Right lobe of liver (tissue), 6 donors: ENCODE data around the gene PGA3. TPM values are rescaled to one million over a fixed set of nuclear protein-coding genes. Genes with fewer than 3 reads are reported as not detected.
A peak's percentile ranks its signal among the peaks of the same experiment; 100 is the strongest.

Source experiments
- ATAC-seq, 4 donors: fragments of 200-7000 bp; cut with Tn5 transposase; one replicate each; pipeline ENCODE4 v1.9.1; 2020; ENCODE audit warnings: mild to moderate bottlenecking in 4 of 4, moderate library complexity in 4 of 4
- DNase-seq, 3 donors: peaks; one replicate each; pipeline ENCODE4 v3.0.0-alpha.2; 2020
- H3K27ac ChIP-seq, 3 donors: fragments of 200-600 bp; one replicate each; pipeline ENCODE4 v1.8.0; 2022
- H3K27me3 ChIP-seq, 2 donors: fragments of 200-600 bp; one replicate each; pipeline ENCODE4 v1.8.0; 2022
- H3K36me3 ChIP-seq, 4 donors: fragments of 200-600 bp; sonication (generic) in 1 of 4; one replicate each; pipeline versions ENCODE4 v1.5.1 to v1.8.0; 2017 to 2022; ENCODE audit warnings: control low read depth in 1 of 4
- H3K4me1 ChIP-seq, 4 donors: fragments of 200-600 bp; sonication (generic) in 1 of 4; one replicate each; pipeline versions ENCODE4 v1.5.1 to v1.8.0; 2017 to 2022; ENCODE audit warnings: control low read depth in 1 of 4
- H3K4me3 ChIP-seq, 3 donors: fragments of 200-600 bp; one replicate each; pipeline ENCODE4 v1.8.0; 2022
- H3K9me3 ChIP-seq, 4 donors: fragments of 200-600 bp; sonication (generic) in 1 of 4; one replicate each; pipeline versions ENCODE4 v1.5.1 to v1.8.0; 2017 to 2022; ENCODE audit warnings: control low read depth in 1 of 4
- POLR2A ChIP-seq: fragments of 450-650 bp; IDR thresholded peaks from one replicate; pipeline ENCODE4 v1.6.1; 2017; ENCODE audit warnings: antibody characterized with exemption, mild to moderate bottlenecking
- WGBS: methylation state at CpG from one replicate; pipeline ENCODE4 v1.1.6; 2018; ENCODE audit warnings: low coverage, low lambda C conversion rate; ENCODE audit not compliant: insufficient coverage; ENCODE audit errors: missing lambda C conversion rate; 5-methylcytosine and 5-hydroxymethylcytosine counted together
- intact Hi-C, 2 donors: fragments of 100-400 bp; cut with DNase I; formaldehyde crosslinking; loops; one replicate each; pipeline versions ENCODE4 v1.11.2 to v1.14.1; 2022
- total RNA-seq, 6 experiments: library from RNA; depleted of rRNA in 2 of 6; stranded (reverse); fragments of >200 nt in 2 of 6; fragmentation: NEBNext Ultra II Directional in 3 of 6; extraction: Animal tissue kit (Norgen Biotek cat#: 25700) in 3 of 6; gene quantifications; one replicate each; pipeline versions ENCODE4 v1.1.0 to v1.2.4, GENCODE V29; 2016 to 2023
- TF ChIP-seq, protein P1 (sequence below), 4 donors: fragments of 200-600 bp in 3 of 4; fragments of 450-650 bp in 1 of 4; IDR thresholded peaks; one replicate each; pipeline versions ENCODE4 v1.5.1 to v1.8.0; 2016 to 2022; ENCODE audit warnings: antibody characterized with exemption in 4 of 4, mild to moderate bottlenecking in 2 of 4
- donor health status: DM: no; HTN: yes; CAD: no.
- donor health status: DM: no; HTN: no; CAD: no.
- donor health status: DM: no; HTN: no; CAD: no.
- donor health status: DM: no; HTN: yes; CAD: no.
- donor health status: DM: no; HTN: yes; CAD: no.

The PGA3 gene
- total RNA-seq, 6 experiments from 2014 or later: 0.15 to 0.55 (median 0.23) TPM; not detected in 3

DNA sequence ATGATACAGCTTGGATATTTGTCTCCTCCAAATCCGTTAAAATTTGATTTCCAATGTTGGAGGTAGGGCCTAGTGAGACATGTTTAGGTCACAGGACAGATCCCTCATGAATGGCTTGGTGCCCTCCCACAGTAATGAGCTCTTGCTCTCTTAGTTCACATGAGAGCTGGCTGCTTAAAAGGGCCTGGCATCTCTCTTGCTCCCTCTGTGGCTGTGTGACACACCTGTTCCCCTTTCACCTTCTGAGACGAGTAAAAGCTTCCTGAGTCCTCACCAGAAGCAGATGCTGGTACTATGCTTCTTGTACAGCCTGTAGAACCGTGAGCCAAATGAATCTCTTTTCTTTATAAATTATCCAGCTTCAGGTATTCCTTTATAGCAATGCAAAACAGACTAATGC lies 45.6 kb upstream of the PGA3 start:
- peaks cover 0 to 9% (median 4%) of the 10 kb centered on the region in 4 donors for H3K4me1 ChIP-seq
- intact Hi-C loops: no loop called here
- no peaks in the 10 kb centered on the region for H3K27me3 ChIP-seq
- no peaks in the 10 kb centered on the region for H3K36me3 ChIP-seq
- ATAC-seq: no peak
- no peak overlapping the region for H3K27ac ChIP-seq
- no peak overlapping the region for H3K4me3 ChIP-seq
- no peak for DNase-seq
- 50% methylated on average over 3 of the region's 3 CpGs for WGBS
- no peaks in the 10 kb centered on the region for H3K9me3 ChIP-seq
- no peak for TF ChIP-seq POLR2A
- TF ChIP-seq, protein P1, sequence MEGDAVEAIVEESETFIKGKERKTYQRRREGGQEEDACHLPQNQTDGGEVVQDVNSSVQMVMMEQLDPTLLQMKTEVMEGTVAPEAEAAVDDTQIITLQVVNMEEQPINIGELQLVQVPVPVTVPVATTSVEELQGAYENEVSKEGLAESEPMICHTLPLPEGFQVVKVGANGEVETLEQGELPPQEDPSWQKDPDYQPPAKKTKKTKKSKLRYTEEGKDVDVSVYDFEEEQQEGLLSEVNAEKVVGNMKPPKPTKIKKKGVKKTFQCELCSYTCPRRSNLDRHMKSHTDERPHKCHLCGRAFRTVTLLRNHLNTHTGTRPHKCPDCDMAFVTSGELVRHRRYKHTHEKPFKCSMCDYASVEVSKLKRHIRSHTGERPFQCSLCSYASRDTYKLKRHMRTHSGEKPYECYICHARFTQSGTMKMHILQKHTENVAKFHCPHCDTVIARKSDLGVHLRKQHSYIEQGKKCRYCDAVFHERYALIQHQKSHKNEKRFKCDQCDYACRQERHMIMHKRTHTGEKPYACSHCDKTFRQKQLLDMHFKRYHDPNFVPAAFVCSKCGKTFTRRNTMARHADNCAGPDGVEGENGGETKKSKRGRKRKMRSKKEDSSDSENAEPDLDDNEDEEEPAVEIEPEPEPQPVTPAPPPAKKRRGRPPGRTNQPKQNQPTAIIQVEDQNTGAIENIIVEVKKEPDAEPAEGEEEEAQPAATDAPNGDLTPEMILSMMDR (IDR thresholded peaks at IDR 0.05): no peak

DNA sequence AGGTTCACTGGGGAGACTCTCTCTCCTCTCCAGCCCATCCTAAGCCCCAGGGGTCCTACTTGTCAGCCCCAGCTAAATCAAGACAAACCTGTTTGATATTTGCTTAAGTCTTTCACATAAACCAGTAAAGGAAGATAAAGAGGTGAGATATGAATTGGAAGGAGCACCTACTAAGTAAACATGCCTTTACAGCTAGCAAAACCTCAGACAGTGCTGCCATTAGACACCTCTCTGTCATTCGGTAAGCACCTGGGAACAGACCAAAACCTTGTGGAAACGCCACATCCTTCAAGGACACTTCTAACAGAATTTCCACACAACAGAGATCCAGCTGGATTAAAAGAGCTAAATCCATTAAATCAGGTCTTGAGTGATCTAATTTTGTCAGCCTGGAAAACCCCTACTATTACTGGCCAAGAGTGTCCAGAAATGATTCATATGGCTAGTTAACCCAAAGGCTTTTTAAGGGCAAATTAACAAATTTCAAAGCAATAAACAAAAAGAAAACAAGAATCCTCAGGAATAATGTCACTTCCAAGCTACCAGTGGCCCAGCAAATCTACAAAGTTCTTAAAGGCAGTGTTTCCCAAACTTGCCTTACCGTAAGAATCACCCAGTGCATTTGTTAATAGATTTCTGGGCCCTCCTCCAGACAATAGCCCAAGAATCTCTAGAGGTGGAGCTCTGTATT lies 44.5 kb upstream of the PGA3 start:
- H3K27ac ChIP-seq: peak overlapping the region in 1 of 3 donors; percentile 27
- peak in 1 of 4 donors; percentile 9 for ATAC-seq
- TF ChIP-seq POLR2A: no peak
- TF ChIP-seq, protein P1 (IDR thresholded peaks at IDR 0.05): no peak
- no peaks in the 10 kb centered on the region for H3K36me3 ChIP-seq
- H3K27me3 ChIP-seq: no peaks in the 10 kb centered on the region
- no peaks in the 10 kb centered on the region for H3K9me3 ChIP-seq
- DNase-seq: no peak
- H3K4me3 ChIP-seq: no peak overlapping the region
- H3K4me1 ChIP-seq: peaks cover 0 to 9% (median 4%) of the 10 kb centered on the region in 4 donors
- intact Hi-C loops: no loop called here
- 40% methylated on average over 3 of the region's 3 CpGs for WGBS

DNA sequence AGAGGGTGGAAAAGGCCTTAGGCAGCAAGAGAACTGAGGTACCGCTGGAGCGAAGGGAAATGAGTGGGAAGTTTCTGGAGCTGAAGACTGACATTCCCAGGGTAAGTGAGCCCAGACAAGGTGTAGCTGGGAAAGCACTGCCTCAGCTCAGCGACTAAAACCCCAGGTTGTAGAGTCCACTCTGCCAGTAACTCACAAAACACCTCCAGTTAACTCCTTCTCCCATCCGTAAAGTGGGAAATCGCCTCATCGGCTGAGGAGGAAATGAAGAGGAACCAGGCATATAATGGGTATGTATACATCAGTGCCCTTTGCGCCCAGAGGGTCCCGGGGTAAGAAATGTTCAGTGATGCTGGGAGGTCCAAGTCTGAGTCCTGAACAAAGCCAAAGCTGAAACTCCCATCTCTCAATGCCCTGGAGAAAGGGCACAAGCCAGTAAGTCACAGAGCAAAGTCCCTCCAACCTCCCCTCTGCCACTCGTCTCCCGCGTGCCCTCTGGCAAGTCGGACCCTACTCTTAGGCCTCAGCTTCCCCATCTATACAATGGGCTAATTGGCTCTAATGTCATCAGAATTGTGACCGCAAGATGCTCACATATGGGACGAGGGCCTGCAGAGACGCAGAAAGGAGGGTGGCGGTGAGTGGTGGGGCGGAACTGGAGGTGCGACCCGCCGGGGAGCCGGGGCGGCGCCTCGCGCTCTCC lies 42.7 kb upstream of the PGA3 start:
- Histone ChIP-seq H3K4me3 (peak overlapping the region; percentile 63 to 95 (median 86)), H3K4me1 (peaks cover 0 to 9% (median 4%) of the 10 kb centered on the region in 4 donors), H3K27ac (peak overlapping the region; percentile 87 to 93 (median 89)), H3K27me3 (no peaks in the 10 kb centered on the region), H3K9me3 (no peaks in the 10 kb centered on the region), H3K36me3 (no peaks in the 10 kb centered on the region)
- ATAC-seq (peak in 1 of 4 donors; percentile 13), DNase-seq (no peak)
- intact Hi-C loops: no loop called here
- TF ChIP-seq, protein P1 (IDR thresholded peaks at IDR 0.05): no peak
- TF ChIP-seq POLR2A: no peak
- WGBS: 23% methylated on average over 14 of the region's 25 CpGs

DNA sequence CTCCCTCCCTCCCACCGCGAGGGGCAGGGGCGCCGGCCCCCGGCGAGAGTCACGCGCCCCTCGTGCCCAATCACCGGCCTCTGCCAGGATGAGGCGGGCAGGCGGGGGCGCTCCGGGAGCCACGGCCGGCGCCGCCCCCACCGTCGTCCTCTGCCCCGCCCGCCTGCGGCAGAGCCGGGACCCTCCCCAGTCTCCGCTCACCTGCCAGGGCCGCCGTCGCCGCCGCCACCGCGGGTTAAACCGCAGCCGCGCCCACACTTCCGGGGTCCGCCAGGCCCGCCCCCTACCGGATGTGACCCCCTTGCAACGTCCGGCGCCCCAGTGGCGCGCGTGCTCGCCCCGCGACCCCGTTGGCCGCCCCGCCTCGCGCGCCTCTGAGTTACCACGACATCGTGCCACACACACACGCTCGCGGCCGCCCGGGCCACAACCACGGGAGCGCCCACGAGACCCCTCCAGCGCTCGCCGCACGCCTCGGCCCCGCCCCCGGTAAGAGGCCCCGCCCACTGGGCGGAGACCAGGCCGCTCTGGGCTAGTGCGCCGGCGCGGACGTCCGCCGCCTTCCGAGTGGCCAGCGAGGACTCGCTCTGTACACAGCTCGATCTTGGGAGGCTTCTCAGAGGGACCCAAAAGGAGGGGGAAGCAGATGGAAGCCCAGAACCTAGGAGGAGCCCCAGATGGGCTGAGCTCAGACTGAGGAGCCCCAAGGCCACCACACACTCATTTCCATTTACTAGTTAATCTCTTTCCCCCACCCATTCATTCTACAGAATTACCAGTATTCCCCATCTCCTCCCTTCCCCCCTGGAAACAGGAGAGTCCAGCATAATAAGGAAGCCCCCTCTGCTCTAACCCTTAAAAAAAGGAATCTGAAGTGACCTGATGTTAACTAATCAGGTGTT lies 41.9 kb upstream of the PGA3 start, which contains the start of gene VPS37C:
TSS of gene VPS37C (minus strand) at position 237 of the 902 bp plus-strand sequence. CDS start 22,597 bp downstream, outside the sequence.
- peak; percentile 90 to 96 (median 94) for ATAC-seq
- intact Hi-C loops: no loop called here
- H3K36me3 ChIP-seq: no peaks in the 10 kb centered on the region
- no peaks in the 10 kb centered on the region for H3K27me3 ChIP-seq
- TF ChIP-seq, protein P1 (IDR thresholded peaks at IDR 0.05): peak in 3 of 4 donors; percentile 13 to 36 (median 21)
- peak; percentile 72 for TF ChIP-seq POLR2A
- peak within 1 kb of the TSS; percentile 87 to 93 (median 89) for H3K27ac ChIP-seq
- H3K4me3 ChIP-seq: peak within 1 kb of the TSS; percentile 63 to 95 (median 86)
- DNase-seq: peak; percentile 91 to 94 (median 93)
- WGBS: 0% methylated on average over 4 of the region's 85 CpGs
- peaks cover 0 to 9% (median 4%) of the 10 kb centered on the region in 4 donors for H3K4me1 ChIP-seq
- H3K9me3 ChIP-seq: no peaks in the 10 kb centered on the region
